ENCODE measurements around the gene EBF3.

DNA sequence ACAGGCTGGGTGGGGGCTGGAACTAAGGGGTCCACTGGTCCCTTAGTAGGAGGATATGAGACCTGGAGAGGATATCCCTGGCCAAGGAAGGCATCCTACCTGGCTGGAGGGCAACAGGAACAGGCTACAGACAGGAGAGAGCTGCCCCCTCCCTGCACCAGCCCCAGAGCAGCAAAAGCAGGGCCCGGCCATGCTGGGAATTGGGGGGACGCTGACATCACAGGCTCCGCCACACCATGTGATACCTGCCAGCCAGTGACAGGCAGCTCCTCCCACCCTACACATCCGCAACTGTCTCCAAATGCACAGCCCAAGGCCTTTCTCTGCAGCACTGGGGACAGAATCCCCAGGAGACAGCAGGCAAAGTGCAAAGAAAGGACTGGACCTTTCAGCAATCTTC is 100.0 kb downstream of the EBF3 start:
- no peak for TF ChIP-seq YY1 (IDR thresholded peaks at IDR 0.05; ENCODE audit: insufficient read depth, insufficient read length)
- no peak for TF ChIP-seq SUZ12 (IDR thresholded peaks at IDR 0.05; ENCODE audit: extremely low read depth, insufficient read depth, insufficient read length)
